Neuronal stem cell (in vitro differentiated cells): ENCODE measurements around the gene PLEKHG1.

ENCODE experiments used
- DNase-seq: peaks from one replicate; pipeline ENCODE4 v3.0.0-alpha.2; 2013; ENCODE audit warnings: low spot score
- H2AFZ ChIP-seq: one replicate; pipeline ENCODE4 v1.6.1; 2013; ENCODE audit warnings: mild to moderate bottlenecking, low read length, inconsistent platforms
- H2AK5ac ChIP-seq: 2 replicates; pipeline ENCODE4 v1.6.1; 2013; ENCODE audit warnings: low read depth, mild to moderate bottlenecking, inconsistent platforms, low read length, moderate library complexity, mixed read lengths
- H2BK120ac ChIP-seq: 2 replicates; pipeline ENCODE4 v1.6.1; 2013; ENCODE audit warnings: low read depth, mild to moderate bottlenecking, inconsistent platforms, low read length, moderate library complexity, mixed read lengths
- H2BK12ac ChIP-seq: one replicate; pipeline ENCODE4 v1.6.1; 2013; ENCODE audit warnings: low read length, inconsistent platforms
- H2BK15ac ChIP-seq: 2 replicates; pipeline ENCODE4 v1.6.1; 2013; ENCODE audit warnings: mild to moderate bottlenecking, low read length, inconsistent platforms, mixed read lengths
- H2BK5ac ChIP-seq: one replicate; pipeline ENCODE4 v1.6.1; 2013; ENCODE audit warnings: inconsistent platforms, mild to moderate bottlenecking, low read length, moderate library complexity
- H3K14ac ChIP-seq: one replicate; pipeline ENCODE4 v1.6.1; 2013; ENCODE audit warnings: low read length, inconsistent platforms
- H3K18ac ChIP-seq: 2 replicates; pipeline ENCODE4 v1.6.1; 2013; ENCODE audit warnings: low read length, inconsistent platforms
- H3K23ac ChIP-seq: 2 replicates; pipeline ENCODE4 v1.6.1; 2013; ENCODE audit warnings: low read depth, mild to moderate bottlenecking, mixed read lengths, low read length, inconsistent platforms; ENCODE audit not compliant: poor library complexity
- H3K27ac ChIP-seq: replicated peaks from 3 replicates; pipeline ENCODE4 v1.5.1; 2013; ENCODE audit warnings: low read length, inconsistent platforms
- H3K27me3 ChIP-seq, 3 experiments: 2 replicates each; pipeline ENCODE4 v1.6.1; 2013; ENCODE audit warnings: low read length in 3 of 3, mild to moderate bottlenecking in 2 of 3, inconsistent platforms in 1 of 3, low read depth in 1 of 3, mixed read lengths in 1 of 3, moderate library complexity in 1 of 3; ENCODE audit not compliant: control insufficient read depth in 3 of 3, insufficient read depth in 3 of 3
- H3K36me3 ChIP-seq, 2 donors: replicated peaks in 1 of 2; 2 replicates each; pipeline ENCODE4 v1.6.1; 2013; ENCODE audit warnings: low read length in 2 of 2; ENCODE audit not compliant: control insufficient read depth in 2 of 2, insufficient read depth in 2 of 2
- H3K4ac ChIP-seq: 2 replicates; pipeline ENCODE4 v1.6.1; 2013; ENCODE audit warnings: inconsistent platforms, mild to moderate bottlenecking, low read length, moderate library complexity
- H3K4me1 ChIP-seq, 2 donors: 1 replicate in 1 of 2; 2 replicates in 1 of 2; pipeline ENCODE4 v1.6.1; 2013; ENCODE audit warnings: low read length in 2 of 2, low read depth in 1 of 2; ENCODE audit not compliant: control insufficient read depth in 2 of 2, insufficient read depth in 1 of 2
- H3K4me2 ChIP-seq: one replicate; pipeline ENCODE4 v1.6.1; 2013; ENCODE audit warnings: mild to moderate bottlenecking, low read length, inconsistent platforms; ENCODE audit not compliant: insufficient read depth, poor library complexity, severe bottlenecking
- H3K4me3 ChIP-seq, 2 donors: 2 replicates each; pipeline ENCODE4 v1.5.1; 2013; ENCODE audit warnings: low read length in 2 of 2, mild to moderate bottlenecking in 2 of 2, inconsistent platforms in 1 of 2, moderate library complexity in 1 of 2
- H3K79me1 ChIP-seq: one replicate; pipeline ENCODE4 v1.6.1; 2013; ENCODE audit warnings: low read depth, mild to moderate bottlenecking, inconsistent platforms, low read length, moderate library complexity
- H3K9ac ChIP-seq: one replicate; pipeline ENCODE4 v1.6.1; 2013; ENCODE audit warnings: mild to moderate bottlenecking, low read depth, low read length, inconsistent platforms; ENCODE audit not compliant: poor library complexity
- H3K9me3 ChIP-seq, 2 donors: replicated peaks in 1 of 2; 2 replicates each; pipeline versions ENCODE3 to v1.6.1; 2013; ENCODE audit warnings: low read length in 2 of 2, mild to moderate bottlenecking in 2 of 2, inconsistent platforms in 1 of 2, low read depth in 1 of 2, mixed read lengths in 1 of 2, moderate library complexity in 1 of 2; ENCODE audit not compliant: control insufficient read depth in 2 of 2, insufficient read depth in 1 of 2
- H4K8ac ChIP-seq: one replicate; pipeline ENCODE4 v1.6.1; 2013; ENCODE audit warnings: low read depth, mild to moderate bottlenecking, inconsistent platforms, low read length, moderate library complexity
- H4K91ac ChIP-seq: one replicate; pipeline ENCODE4 v1.6.1; 2013; ENCODE audit warnings: low read length, low read depth, mild to moderate bottlenecking, inconsistent platforms; ENCODE audit not compliant: poor library complexity
- WGBS, 2 donors: extraction: QIAGEN DNeasy Blood & Tissue Kit; methylation state at CpG; one replicate each; pipeline ENCODE4 v1.1.7; 2013; ENCODE audit warnings: missing lambda C conversion rate in 2 of 2, mixed read lengths in 1 of 2; ENCODE audit not compliant: insufficient read length in 2 of 2, insufficient replicate concordance in 1 of 2; ENCODE audit errors: extremely low coverage in 2 of 2; 5-methylcytosine and 5-hydroxymethylcytosine counted together

Gene PLEKHG1

DNA sequence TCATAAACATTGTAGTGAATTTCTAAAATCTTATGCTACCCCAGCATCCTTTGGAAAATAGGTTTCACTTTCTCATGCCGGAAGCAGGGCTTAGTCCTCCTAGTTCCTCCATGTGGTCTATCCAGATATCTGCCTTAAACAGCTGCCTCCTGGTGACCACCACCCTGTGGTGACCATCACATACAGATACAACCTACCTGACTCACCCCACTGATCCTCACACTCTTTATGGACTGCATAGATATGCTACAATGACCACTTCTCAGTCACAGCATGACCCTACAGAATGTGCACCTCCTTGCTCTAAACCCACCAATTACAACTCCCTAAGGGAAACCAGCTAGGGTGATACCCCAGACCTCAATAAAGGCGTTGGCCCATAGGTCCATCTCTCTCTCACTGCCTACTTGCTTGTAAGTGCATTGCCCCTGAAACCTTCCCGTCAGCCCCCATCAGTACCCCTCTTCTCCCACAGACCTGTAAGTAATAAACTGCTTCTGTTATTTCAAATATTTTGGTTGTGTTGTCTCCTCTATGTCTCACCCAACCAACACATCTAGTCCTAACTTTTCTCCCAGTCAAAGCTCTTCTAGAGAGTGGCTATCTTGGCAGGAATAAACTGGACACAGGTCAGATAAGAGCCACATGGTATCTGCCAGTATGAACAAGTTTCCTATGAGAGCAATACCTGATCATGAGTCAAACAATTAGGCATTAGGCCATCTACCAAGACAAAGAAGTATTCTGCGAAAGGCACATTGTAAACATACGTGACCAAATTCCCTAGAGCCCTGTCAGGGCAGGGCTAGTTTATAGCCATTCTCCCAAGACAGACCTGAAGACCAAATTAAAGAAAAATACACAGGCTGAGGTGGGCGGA, 39.4 kb upstream of the PLEKHG1 start:
- whole genome bisulfite sequencing, 2 donors = no CpG with 5 or more reads among the region's 6 CpGs
- no peak overlapping the region for H3K4me2 ChIP-seq

DNA sequence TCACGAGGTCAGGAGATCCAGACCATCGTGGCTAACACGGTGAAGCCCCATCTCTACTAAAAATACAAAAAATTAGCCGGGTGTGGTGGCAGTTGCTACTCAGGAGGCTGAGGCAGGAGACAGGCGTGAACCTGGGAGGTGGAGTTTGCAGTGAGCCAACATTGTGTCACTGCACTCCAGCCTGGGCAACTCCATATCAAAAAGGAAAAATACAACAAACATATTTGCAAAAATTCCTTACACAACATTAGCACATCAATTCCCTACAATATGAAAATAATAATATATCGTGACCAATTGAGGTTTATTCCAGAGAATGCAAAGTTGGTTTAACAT, 38.8 kb upstream of the PLEKHG1 start:
- Histone ChIP-seq H2BK15ac (no peak overlapping the region), H3K23ac (no peak overlapping the region), H3K4me2 (no peak overlapping the region), H3K27ac (no peak overlapping the region), H3K9me3 (peaks cover 0 to 2% of the 10 kb centered on the region in 2 donors), H4K91ac (no peak overlapping the region), H2BK5ac (no peak overlapping the region), H3K4me3 (no peak overlapping the region), H2BK120ac (no peak overlapping the region), H3K36me3 (no peaks in the 10 kb centered on the region), H2AFZ (no peak overlapping the region), H3K9ac (no peak overlapping the region), H3K4me1 (no peaks in the 10 kb centered on the region), H3K4ac (no peak overlapping the region), H2AK5ac (no peak overlapping the region), H3K27me3 (no peaks in the 10 kb centered on the region), H2BK12ac (no peak overlapping the region), H3K18ac (no peak overlapping the region), H4K8ac (no peak overlapping the region), H3K79me1 (no peaks in the 10 kb centered on the region), H3K14ac (no peak overlapping the region)
- no CpG with 5 or more reads among the region's 6 CpGs for WGBS, 2 donors
- no peak for DNase-seq

More for the DNA sequence above, 39.4 kb upstream of the PLEKHG1 start:
- H3K27me3 ChIP-seq = no peaks in the 10 kb centered on the region
- no peak overlapping the region for H2BK12ac ChIP-seq
- no peak overlapping the region for H2BK5ac ChIP-seq
- H3K79me1 ChIP-seq = no peaks in the 10 kb centered on the region
- H3K18ac ChIP-seq = no peak overlapping the region
- H2BK120ac ChIP-seq = no peak overlapping the region
- H3K4me3 ChIP-seq = no peak overlapping the region
- H3K14ac ChIP-seq = no peak overlapping the region
- no peak overlapping the region for H4K91ac ChIP-seq
- H2AFZ ChIP-seq = no peak overlapping the region
- H3K9me3 ChIP-seq = peaks cover 0 to 2% of the 10 kb centered on the region in 2 donors
- no peak for DNase-seq
- no peak overlapping the region for H2AK5ac ChIP-seq
- H3K4ac ChIP-seq = no peak overlapping the region
- H3K36me3 ChIP-seq = no peaks in the 10 kb centered on the region
- H3K9ac ChIP-seq = no peak overlapping the region
- no peak overlapping the region for H4K8ac ChIP-seq
- no peak overlapping the region for H3K23ac ChIP-seq
- no peak overlapping the region for H2BK15ac ChIP-seq
- H3K27ac ChIP-seq = no peak overlapping the region
- H3K4me1 ChIP-seq = no peaks in the 10 kb centered on the region

DNA sequence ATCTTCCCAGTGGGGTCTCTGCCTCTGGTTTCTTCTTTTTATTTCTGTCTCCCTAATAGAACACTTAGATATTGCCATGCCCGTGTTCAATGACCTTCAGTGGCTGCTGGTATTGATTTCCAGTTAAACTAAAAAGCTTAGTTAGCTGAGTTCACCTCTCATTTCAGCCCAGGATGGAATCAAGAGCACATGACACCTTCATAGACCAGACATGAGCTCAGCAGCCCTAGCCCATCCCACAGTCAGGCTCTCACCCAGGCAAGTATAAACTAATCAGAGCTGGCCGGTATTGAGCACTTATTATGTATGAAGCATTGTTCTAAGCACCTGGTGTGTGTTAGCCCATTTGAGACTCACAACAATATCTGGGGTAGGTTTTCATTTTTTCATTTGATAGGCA, 33.7 kb upstream of the PLEKHG1 start:
- Histone ChIP-seq H3K9ac (no peak overlapping the region), H2AK5ac (no peak overlapping the region), H4K8ac (no peak overlapping the region), H3K4me2 (no peak overlapping the region), H3K23ac (no peak overlapping the region), H3K9me3 (no peaks in the 10 kb centered on the region), H3K4me3 (no peak overlapping the region), H3K18ac (no peak overlapping the region), H2AFZ (no peak overlapping the region), H2BK12ac (no peak overlapping the region), H2BK15ac (no peak overlapping the region), H3K36me3 (no peaks in the 10 kb centered on the region), H2BK120ac (no peak overlapping the region), H3K27me3 (peaks cover 0 to 4% (median 0%) of the 10 kb centered on the region in 3 experiments), H3K14ac (no peak overlapping the region), H3K27ac (no peak overlapping the region), H3K4me1 (peaks cover 2 to 3% of the 10 kb centered on the region in 2 donors), H4K91ac (no peak overlapping the region), H3K4ac (no peak overlapping the region), H2BK5ac (no peak overlapping the region), H3K79me1 (no peaks in the 10 kb centered on the region)
- WGBS, 2 donors = no CpG with 5 or more reads among the region's 2 CpGs
- no peak for DNase-seq

DNA sequence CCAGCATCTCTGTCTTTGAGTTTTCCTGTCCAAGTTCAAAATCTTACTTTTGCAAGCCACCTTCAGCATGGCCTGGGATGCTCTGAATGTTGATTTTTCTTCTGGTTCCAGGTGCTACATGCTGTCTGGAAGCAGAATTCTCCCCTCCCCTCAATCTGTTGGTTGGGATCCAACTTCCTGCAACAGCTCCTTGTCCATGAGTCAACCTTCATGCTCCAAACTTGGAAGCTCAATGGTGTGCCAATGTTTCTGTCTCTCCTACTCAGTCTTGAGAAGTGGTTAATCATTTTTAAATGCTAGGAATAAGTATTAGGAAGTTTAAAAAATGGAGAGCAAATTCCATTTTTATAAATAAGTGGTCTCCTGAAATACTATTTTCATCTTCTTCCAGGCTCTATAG, 33.2 kb upstream of the PLEKHG1 start:
- H3K9ac ChIP-seq = no peak overlapping the region
- H3K4me1 ChIP-seq = peaks cover 2 to 3% of the 10 kb centered on the region in 2 donors
- no peaks in the 10 kb centered on the region for H3K36me3 ChIP-seq
- H2BK15ac ChIP-seq = no peak overlapping the region
- no peaks in the 10 kb centered on the region for H3K79me1 ChIP-seq
- DNase-seq = no peak
- H3K14ac ChIP-seq = no peak overlapping the region
- no peak overlapping the region for H4K8ac ChIP-seq
- no peak overlapping the region for H4K91ac ChIP-seq
- H2AFZ ChIP-seq = no peak overlapping the region
- H3K27ac ChIP-seq = no peak overlapping the region
- no peak overlapping the region for H2BK5ac ChIP-seq
- H3K23ac ChIP-seq = no peak overlapping the region
- no peak overlapping the region for H3K18ac ChIP-seq
- no peak overlapping the region for H3K4me3 ChIP-seq
- no peak overlapping the region for H2BK120ac ChIP-seq
- H2AK5ac ChIP-seq = no peak overlapping the region
- H3K9me3 ChIP-seq = no peaks in the 10 kb centered on the region
- H3K27me3 ChIP-seq = peaks cover 0 to 6% (median 0%) of the 10 kb centered on the region in 3 experiments
- H3K4ac ChIP-seq = no peak overlapping the region
- H3K4me2 ChIP-seq = no peak overlapping the region
- no peak overlapping the region for H2BK12ac ChIP-seq
